Gastrocnemius medialis (tissue), 4 donors: ENCODE results near the gene PARD3. TPM values are rescaled to one million over a fixed set of nuclear protein-coding genes. Genes with fewer than 3 reads are reported as not detected.

ENCODE experiments used
- ATAC-seq, 2 donors: fragments of 150-250 bp; one replicate each; pipeline ENCODE4 v1.9.1; 2016
- DNase-seq, 2 donors: peaks; one replicate each; pipeline ENCODE4 v3.0.0-alpha.2; 2019
- H3K27ac ChIP-seq, 4 donors: fragments of 200-600 bp; sonication (generic); 1 replicate in 1 of 4; 2 replicates in 3 of 4; pipeline ENCODE4 v1.5.1; 2016 to 2018; ENCODE audit warnings: mild to moderate bottlenecking in 2 of 4, moderate library complexity in 1 of 4
- H3K27me3 ChIP-seq, 3 donors: fragments of 200-600 bp; sonication (generic) in 2 of 3; 1 replicate in 1 of 3; 2 replicates in 2 of 3; pipeline versions ENCODE4 v1.5.1 to v1.6.0; 2016 to 2019; ENCODE audit warnings: mild to moderate bottlenecking in 1 of 3, moderate library complexity in 1 of 3
- H3K36me3 ChIP-seq, 2 donors: fragments of 200-600 bp; sonication (generic) in 1 of 2; one replicate each; pipeline ENCODE4 v1.5.1; 2017 to 2018
- H3K4me1 ChIP-seq, 2 donors: fragments of 200-600 bp; sonication (generic) in 1 of 2; one replicate each; pipeline ENCODE4 v1.5.1; 2016 to 2017; ENCODE audit warnings: mild to moderate bottlenecking in 2 of 2
- H3K4me3 ChIP-seq, 4 donors: fragments of 200-600 bp; sonication (generic) in 3 of 4; 1 replicate in 1 of 4; 2 replicates in 3 of 4; pipeline ENCODE4 v1.5.1; 2016 to 2019; ENCODE audit warnings: mild to moderate bottlenecking in 2 of 4
- H3K9me3 ChIP-seq, 3 donors: fragments of 200-600 bp; sonication (generic) in 2 of 3; 1 replicate in 1 of 3; 2 replicates in 2 of 3; pipeline ENCODE4 v1.5.1; 2016 to 2019
- POLR2A ChIP-seq, 2 donors: fragments of 450-650 bp; IDR thresholded peaks; one replicate each; pipeline ENCODE4 v1.6.1; 2017; ENCODE audit warnings: antibody characterized with exemption in 2 of 2, mild to moderate bottlenecking in 2 of 2, moderate library complexity in 2 of 2
- in situ Hi-C, 4 donors: fragments of 200-750 bp; cut with MboI; loops; one replicate each; pipeline versions ENCODE4 v1.15.0 to v1.8.0; 2017; ENCODE audit warnings: low sequenced_read_pairs in 4 of 4
- intact Hi-C: fragments of 100-400 bp; cut with DNase I; formaldehyde crosslinking; loops from one replicate; pipeline ENCODE4 v1.15.1; 2023; ENCODE audit warnings: low total_unique reads
- total RNA-seq, 4 donors: library from RNA; depleted of rRNA; stranded (reverse); fragments of >200 nt; gene quantifications; one replicate each; pipeline versions ENCODE4 v1.1.0 to v1.2.3, GENCODE V29; 2016
- TF ChIP-seq, protein P1 (sequence below), 5 experiments: fragments of 450-650 bp in 3 of 5; fragments of 200-600 bp in 2 of 5; sonication (generic) in 2 of 5; IDR thresholded peaks in 4 of 5; conservative IDR thresholded peaks in 1 of 5; 1 replicate in 4 of 5; 2 replicates in 1 of 5; pipeline ENCODE4 v1.5.1; 2016 to 2019; ENCODE audit warnings: antibody characterized with exemption in 5 of 5, mild to moderate bottlenecking in 3 of 5, moderate library complexity in 3 of 5

PARD3 gene
- total RNA-seq, 4 donors from 2014 or later, result 64.6 to 75.8 (median 68.3) TPM

DNA sequence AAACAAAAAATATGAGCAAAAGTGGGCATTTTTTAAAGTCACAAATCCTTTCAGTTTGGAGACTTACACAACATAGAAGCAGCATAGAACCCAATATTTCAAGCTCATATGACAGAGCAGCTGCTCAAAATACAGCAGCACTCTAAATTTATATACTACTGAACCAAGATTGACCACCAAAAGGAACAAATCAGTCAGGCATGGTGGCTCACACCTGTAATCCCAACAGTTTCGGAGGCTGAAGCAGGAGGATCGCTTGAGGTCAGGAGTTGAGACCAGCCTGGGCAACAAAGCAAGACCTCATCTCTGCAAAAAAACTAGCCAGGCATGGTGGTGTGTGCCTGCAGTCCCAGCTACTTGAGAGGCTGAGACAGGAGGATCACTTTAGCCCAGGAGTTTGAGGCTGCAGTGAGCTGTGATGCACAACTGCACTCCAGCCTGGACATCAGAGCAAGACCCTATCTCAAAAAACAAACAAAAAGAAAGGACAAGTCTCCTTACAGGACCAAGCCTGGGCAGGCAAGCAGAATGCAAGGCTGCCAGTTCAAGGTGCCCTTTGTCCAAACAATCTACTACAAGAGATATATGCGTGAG lies 40.0 kb downstream of the PARD3 start:
- peaks cover 53 to 63% of the 10 kb centered on the region in 2 donors for H3K4me1 ChIP-seq
- no peak overlapping the region for H3K27ac ChIP-seq
- in situ Hi-C loops (no loop called here), intact Hi-C loops (no loop called here)
- no peak overlapping the region for H3K4me3 ChIP-seq
- H3K27me3 ChIP-seq, result no peaks in the 10 kb centered on the region
- TF ChIP-seq, protein P1, sequence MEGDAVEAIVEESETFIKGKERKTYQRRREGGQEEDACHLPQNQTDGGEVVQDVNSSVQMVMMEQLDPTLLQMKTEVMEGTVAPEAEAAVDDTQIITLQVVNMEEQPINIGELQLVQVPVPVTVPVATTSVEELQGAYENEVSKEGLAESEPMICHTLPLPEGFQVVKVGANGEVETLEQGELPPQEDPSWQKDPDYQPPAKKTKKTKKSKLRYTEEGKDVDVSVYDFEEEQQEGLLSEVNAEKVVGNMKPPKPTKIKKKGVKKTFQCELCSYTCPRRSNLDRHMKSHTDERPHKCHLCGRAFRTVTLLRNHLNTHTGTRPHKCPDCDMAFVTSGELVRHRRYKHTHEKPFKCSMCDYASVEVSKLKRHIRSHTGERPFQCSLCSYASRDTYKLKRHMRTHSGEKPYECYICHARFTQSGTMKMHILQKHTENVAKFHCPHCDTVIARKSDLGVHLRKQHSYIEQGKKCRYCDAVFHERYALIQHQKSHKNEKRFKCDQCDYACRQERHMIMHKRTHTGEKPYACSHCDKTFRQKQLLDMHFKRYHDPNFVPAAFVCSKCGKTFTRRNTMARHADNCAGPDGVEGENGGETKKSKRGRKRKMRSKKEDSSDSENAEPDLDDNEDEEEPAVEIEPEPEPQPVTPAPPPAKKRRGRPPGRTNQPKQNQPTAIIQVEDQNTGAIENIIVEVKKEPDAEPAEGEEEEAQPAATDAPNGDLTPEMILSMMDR (IDR thresholded peaks at IDR 0.05 in 4 of 5, conservative IDR thresholded peaks at IDR 0.05 in 1 of 5), result no peak
- TF ChIP-seq POLR2A (IDR thresholded peaks at IDR 0.05), result no peak
- DNase-seq (no peak), ATAC-seq (no peak)
- H3K9me3 ChIP-seq, result no peaks in the 10 kb centered on the region
- no peaks in the 10 kb centered on the region for H3K36me3 ChIP-seq

DNA sequence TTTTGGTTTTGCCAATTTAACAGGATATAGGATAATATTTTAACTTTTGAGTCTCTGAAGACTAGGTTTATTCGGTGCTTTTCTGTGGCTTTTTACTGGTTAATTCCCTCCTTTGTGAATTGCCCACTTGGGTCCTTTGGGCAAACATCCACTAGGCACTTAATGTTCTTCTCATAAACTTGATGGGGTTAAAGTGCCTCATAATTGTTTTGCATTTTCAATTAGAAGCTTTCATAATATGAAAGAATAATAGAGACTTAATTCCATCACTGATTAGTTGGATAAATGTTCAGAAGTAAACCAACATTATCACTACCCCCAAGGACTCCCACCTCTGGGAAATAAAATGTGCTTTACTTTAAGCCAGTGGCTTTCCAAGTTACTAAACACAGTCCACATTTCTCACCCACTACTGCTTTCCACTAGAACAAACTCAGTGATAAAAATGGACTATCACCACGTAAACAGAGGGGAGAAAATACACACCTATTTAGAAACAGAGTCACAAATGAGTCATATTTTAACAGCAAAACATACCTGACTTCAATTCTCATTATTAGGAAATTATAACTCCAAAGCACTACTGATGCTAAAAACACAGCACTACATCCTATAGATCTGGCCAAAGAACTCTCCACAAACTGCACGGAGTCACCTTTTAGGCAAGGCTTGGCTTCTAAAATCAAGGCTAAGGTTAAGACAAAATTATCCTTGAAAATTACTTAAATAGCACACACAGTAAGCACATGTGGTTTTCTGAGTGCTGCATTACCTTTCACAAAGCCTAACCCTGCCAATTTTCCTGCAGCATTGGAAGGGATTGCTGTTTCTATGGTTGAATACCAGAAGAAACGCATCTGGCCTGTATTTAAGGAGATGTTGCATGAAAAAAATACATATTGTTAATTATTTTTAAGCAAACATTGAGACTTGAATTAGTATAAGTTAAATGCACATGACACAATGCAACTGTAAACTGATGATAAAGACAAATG lies 41.2 kb downstream of the PARD3 start:
- no peaks in the 10 kb centered on the region for H3K27me3 ChIP-seq
- in situ Hi-C loops (no loop called here), intact Hi-C loops (loop anchor here (5.0 kb wide), 1 partner anchor 38 kb away; no protein-coding TSS in a partner anchor)
- no peak for DNase-seq
- no peak overlapping the region for H3K4me3 ChIP-seq
- no peak for TF ChIP-seq POLR2A (IDR thresholded peaks at IDR 0.05)
- TF ChIP-seq, protein P1 (IDR thresholded peaks at IDR 0.05 in 4 of 5, conservative IDR thresholded peaks at IDR 0.05 in 1 of 5), result no peak
- no peak overlapping the region for H3K27ac ChIP-seq
- no peak for ATAC-seq
- H3K36me3 ChIP-seq, result no peaks in the 10 kb centered on the region
- no peaks in the 10 kb centered on the region for H3K9me3 ChIP-seq
- H3K4me1 ChIP-seq, result peaks cover 56 to 62% of the 10 kb centered on the region in 2 donors

DNA sequence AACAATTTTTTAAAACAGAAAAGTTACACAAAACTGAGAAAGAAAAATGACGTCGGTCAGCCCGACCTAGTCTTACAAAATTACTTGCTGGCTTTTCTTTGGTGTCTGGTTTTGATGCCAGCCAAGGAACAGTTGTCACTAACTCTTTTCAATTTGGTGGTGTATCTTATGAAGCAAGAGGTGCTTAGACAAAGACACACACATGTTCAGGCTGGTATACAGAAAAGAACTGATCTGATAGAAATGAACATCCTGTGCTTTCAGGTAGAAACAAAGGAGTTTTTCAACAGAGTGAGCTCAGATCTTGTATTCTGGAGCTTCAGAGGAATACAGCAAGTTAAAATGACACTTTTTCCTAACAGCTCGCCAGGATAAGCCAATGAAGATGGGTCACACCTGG lies 43.6 kb downstream of the PARD3 start:
- intact Hi-C loops, result loop anchor here (5.0 kb wide), 1 partner anchor 41 kb away; no protein-coding TSS in a partner anchor
- Histone ChIP-seq H3K36me3 (no peaks in the 10 kb centered on the region), H3K27ac (no peak overlapping the region), H3K9me3 (no peaks in the 10 kb centered on the region), H3K4me1 (peaks cover 66 to 81% of the 10 kb centered on the region in 2 donors), H3K4me3 (no peak overlapping the region), H3K27me3 (no peaks in the 10 kb centered on the region)
- ATAC-seq, result no peak
- no peak for TF ChIP-seq POLR2A (IDR thresholded peaks at IDR 0.05)
- TF ChIP-seq, protein P1 (IDR thresholded peaks at IDR 0.05 in 4 of 5, conservative IDR thresholded peaks at IDR 0.05 in 1 of 5), result no peak
- DNase-seq, result no peak
- in situ Hi-C loops, result no loop called here

DNA sequence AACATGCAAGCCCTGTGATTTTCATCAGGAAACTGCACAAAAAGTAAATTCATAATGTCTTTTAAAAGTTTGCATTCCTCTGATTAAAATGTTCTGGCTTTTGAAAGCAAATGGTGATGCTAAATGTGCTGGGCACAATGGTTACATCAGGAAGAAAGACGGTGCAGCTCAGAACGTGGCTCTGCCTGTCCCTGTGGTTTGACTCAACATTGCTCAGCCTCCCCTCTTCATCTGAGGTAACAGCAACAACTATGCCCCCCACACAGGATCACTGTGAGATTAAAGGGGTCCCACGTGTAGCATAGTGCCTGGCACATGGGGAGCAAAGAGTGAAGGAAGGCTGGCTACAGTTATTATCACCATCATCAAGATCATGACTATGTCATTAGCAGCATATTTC lies 44.0 kb downstream of the PARD3 start:
- TF ChIP-seq, protein P1 (IDR thresholded peaks at IDR 0.05 in 4 of 5, conservative IDR thresholded peaks at IDR 0.05 in 1 of 5), result no peak
- TF ChIP-seq POLR2A (IDR thresholded peaks at IDR 0.05), result no peak
- intact Hi-C loops, result loop anchor here (5.0 kb wide), 1 partner anchor 41 kb away; no protein-coding TSS in a partner anchor
- H3K36me3 ChIP-seq, result no peaks in the 10 kb centered on the region
- no peaks in the 10 kb centered on the region for H3K9me3 ChIP-seq
- in situ Hi-C loops, result no loop called here
- H3K4me1 ChIP-seq, result peaks cover 68 to 80% of the 10 kb centered on the region in 2 donors
- no peak overlapping the region for H3K27ac ChIP-seq
- no peak for DNase-seq
- no peak overlapping the region for H3K4me3 ChIP-seq
- ATAC-seq, result no peak
- no peaks in the 10 kb centered on the region for H3K27me3 ChIP-seq
